RPMI8226 (cell line): ENCODE results near the gene KRT33B.

Source experiments
- DNase-seq: peaks from one replicate; pipeline ENCODE4 v3.0.0-alpha.2; 2015

KRT33B gene

GRCh38 chr17:41322903-41323895 is 46.4 kb downstream of the KRT33B start:
- DNase-seq: no peak

GRCh38 chr17:41322094-41322902 is 47.3 kb downstream of the KRT33B start:
- peak; percentile 56 for DNase-seq

GRCh38 chr17:41318231-41318630 is 51.4 kb downstream of the KRT33B start:
- DNase-seq: no peak

- no peak for DNase-seq
These were observed 53.7 kb downstream of the KRT33B start for GRCh38 chr17:41315814-41316445.

GRCh38 chr17:41315204-41315794 is 54.3 kb downstream of the KRT33B start, which contains the start of gene KRTAP17-1:
KRTAP17-1 (minus strand) TSS chr17:41315710; CDS start chr17:41315650, 60 bp downstream.
- no peak for DNase-seq
